Measurements from ENCODE around the gene JMJD8.

Gene JMJD8

DNA sequence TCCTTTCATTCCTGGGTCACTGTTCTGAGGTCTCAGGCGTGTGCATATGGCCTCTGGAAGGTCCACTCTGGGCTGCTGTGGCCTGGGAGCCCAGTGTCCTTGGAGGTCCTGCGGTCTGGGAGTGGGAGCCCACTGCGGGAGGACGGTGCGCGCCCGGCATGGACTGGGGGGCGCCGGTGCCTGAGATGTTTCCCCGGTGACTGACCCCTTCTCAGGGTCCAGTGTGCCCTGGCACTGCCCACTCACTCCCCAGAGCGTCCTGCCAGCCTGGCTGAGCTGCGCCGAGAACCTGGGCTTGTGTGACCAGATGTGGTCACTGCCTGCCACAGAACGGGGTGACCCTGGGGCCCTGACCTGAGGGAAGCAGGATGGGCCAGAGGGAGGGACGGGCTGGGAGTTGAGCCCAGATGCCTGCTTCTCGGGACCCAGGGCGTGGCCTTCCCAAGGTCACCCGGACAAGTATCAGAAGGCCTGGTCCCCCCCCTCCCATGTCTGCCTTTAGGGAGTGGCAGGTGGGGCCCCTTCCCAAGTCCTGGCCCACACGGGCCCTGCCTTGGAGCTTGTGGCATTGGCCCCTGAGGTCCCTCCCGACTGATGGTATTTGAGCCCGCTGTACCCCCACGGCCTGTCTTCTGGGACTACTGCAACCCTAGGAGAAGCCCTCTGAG lies 9.8 kb downstream of the JMJD8 start:
- H3K27ac ChIP-seq (ENCODE audit: extremely low read depth, low read depth, low read length) = no peak overlapping the region
- ChIA-PET CTCF (interaction anchor here (1.4 kb wide), 1 partner anchor 10 kb away, joined by 8 read pairs; no protein-coding TSS in a partner anchor), POLR2A (interaction anchor here (1.2 to 2.6 kb wide), 5 partner anchors 8 to 16 kb away, joined by 3 to 10 read pairs (median 6); partner anchors contain the start of genes JMJD8 and WDR24)

DNA sequence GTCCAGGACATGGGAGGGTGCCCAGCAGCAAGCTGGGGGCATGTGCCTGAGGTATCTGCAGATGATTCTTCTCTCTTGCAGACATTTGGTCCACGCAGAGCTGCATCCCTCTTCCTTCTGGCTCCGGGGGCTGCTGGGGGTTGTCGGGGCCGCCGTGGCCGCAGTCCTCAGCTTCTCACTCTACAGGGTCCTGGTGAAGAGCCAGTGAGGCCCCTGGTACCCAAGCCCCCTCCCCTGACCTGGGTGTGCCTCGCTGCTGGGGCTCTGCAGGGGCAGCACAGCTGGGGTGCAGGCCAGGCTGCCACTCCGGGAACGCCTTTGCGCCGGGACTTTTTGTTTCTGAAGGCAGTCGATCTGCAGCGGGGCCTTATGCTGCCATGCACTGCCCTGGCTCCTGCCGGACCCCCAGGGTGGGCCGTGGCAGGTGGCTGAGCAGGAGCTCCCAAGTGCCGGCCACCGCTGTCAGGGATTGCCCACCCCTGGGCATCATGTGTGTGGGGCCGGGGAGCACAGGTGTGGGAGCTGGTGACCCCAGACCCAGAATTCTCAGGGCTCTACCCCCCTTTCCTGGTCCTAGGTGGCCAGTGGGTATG lies 10.6 kb downstream of the JMJD8 start:
- POLR2A ChIA-PET = interaction anchor here (1.2 to 1.3 kb wide), 2 partner anchors 8 to 17 kb away, joined by 3 read pairs; partner anchors contain the start of gene WDR24
- TF ChIP-seq, protein P1, sequence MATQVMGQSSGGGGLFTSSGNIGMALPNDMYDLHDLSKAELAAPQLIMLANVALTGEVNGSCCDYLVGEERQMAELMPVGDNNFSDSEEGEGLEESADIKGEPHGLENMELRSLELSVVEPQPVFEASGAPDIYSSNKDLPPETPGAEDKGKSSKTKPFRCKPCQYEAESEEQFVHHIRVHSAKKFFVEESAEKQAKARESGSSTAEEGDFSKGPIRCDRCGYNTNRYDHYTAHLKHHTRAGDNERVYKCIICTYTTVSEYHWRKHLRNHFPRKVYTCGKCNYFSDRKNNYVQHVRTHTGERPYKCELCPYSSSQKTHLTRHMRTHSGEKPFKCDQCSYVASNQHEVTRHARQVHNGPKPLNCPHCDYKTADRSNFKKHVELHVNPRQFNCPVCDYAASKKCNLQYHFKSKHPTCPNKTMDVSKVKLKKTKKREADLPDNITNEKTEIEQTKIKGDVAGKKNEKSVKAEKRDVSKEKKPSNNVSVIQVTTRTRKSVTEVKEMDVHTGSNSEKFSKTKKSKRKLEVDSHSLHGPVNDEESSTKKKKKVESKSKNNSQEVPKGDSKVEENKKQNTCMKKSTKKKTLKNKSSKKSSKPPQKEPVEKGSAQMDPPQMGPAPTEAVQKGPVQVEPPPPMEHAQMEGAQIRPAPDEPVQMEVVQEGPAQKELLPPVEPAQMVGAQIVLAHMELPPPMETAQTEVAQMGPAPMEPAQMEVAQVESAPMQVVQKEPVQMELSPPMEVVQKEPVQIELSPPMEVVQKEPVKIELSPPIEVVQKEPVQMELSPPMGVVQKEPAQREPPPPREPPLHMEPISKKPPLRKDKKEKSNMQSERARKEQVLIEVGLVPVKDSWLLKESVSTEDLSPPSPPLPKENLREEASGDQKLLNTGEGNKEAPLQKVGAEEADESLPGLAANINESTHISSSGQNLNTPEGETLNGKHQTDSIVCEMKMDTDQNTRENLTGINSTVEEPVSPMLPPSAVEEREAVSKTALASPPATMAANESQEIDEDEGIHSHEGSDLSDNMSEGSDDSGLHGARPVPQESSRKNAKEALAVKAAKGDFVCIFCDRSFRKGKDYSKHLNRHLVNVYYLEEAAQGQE (tag by site-specific recombination; IDR thresholded peaks at IDR 0.05) = no peak
- TF ChIP-seq GLIS2 (tag by site-specific recombination; IDR thresholded peaks at IDR 0.05) (peak; percentile 29; the same call in 1 of the 2 replicates), ZIC2 (tag by site-specific recombination; IDR thresholded peaks at IDR 0.05) (0 out of 2 replicates have a peak, but pooled peaks have one; percentile 32)
- CTCF ChIA-PET = no interaction called here

More for the DNA sequence above, 9.8 kb downstream of the JMJD8 start:
- TF ChIP-seq, protein P2, sequence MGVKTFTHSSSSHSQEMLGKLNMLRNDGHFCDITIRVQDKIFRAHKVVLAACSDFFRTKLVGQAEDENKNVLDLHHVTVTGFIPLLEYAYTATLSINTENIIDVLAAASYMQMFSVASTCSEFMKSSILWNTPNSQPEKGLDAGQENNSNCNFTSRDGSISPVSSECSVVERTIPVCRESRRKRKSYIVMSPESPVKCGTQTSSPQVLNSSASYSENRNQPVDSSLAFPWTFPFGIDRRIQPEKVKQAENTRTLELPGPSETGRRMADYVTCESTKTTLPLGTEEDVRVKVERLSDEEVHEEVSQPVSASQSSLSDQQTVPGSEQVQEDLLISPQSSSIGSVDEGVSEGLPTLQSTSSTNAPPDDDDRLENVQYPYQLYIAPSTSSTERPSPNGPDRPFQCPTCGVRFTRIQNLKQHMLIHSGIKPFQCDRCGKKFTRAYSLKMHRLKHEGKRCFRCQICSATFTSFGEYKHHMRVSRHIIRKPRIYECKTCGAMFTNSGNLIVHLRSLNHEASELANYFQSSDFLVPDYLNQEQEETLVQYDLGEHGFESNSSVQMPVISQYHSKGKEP (tag by site-specific recombination; IDR thresholded peaks at IDR 0.05) = no peak
- TF ChIP-seq ZNF266 (tag by site-specific recombination; IDR thresholded peaks at IDR 0.05; ENCODE audit: low read depth) (no peak), ZNF2 (tag by site-specific recombination; IDR thresholded peaks at IDR 0.05) (no peak), BCL11B (tag by site-specific recombination; IDR thresholded peaks at IDR 0.05; ENCODE audit: low read depth) (peak; percentile 78), ZIC2 (tag by site-specific recombination; IDR thresholded peaks at IDR 0.05) (no peak), IKZF3 (tag by site-specific recombination; IDR thresholded peaks at IDR 0.05) (no peak), ZNF10 (tag by site-specific recombination; IDR thresholded peaks at IDR 0.05) (no peak), ZNF843 (tag by site-specific recombination; IDR thresholded peaks at IDR 0.05) (no peak), ZFP37 (tag by site-specific recombination; IDR thresholded peaks at IDR 0.05) (no peak), TCF7L2 (IDR thresholded peaks at IDR 0.05; ENCODE audit: borderline replicate concordance, low read depth, low read length) (no peak), MEIS1 (CRISPR knock-in tag; IDR thresholded peaks at IDR 0.05; ENCODE audit: borderline replicate concordance) (no peak)
- TF ChIP-seq, protein P3, sequence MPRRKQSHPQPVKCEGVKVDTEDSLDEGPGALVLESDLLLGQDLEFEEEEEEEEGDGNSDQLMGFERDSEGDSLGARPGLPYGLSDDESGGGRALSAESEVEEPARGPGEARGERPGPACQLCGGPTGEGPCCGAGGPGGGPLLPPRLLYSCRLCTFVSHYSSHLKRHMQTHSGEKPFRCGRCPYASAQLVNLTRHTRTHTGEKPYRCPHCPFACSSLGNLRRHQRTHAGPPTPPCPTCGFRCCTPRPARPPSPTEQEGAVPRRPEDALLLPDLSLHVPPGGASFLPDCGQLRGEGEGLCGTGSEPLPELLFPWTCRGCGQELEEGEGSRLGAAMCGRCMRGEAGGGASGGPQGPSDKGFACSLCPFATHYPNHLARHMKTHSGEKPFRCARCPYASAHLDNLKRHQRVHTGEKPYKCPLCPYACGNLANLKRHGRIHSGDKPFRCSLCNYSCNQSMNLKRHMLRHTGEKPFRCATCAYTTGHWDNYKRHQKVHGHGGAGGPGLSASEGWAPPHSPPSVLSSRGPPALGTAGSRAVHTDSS (tag by site-specific recombination; IDR thresholded peaks at IDR 0.05) = no peak
- TF ChIP-seq, protein P4, sequence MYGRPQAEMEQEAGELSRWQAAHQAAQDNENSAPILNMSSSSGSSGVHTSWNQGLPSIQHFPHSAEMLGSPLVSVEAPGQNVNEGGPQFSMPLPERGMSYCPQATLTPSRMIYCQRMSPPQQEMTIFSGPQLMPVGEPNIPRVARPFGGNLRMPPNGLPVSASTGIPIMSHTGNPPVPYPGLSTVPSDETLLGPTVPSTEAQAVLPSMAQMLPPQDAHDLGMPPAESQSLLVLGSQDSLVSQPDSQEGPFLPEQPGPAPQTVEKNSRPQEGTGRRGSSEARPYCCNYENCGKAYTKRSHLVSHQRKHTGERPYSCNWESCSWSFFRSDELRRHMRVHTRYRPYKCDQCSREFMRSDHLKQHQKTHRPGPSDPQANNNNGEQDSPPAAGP (tag by site-specific recombination; IDR thresholded peaks at IDR 0.05) = no peak; the same call in 1 of the 2 replicates
- TF ChIP-seq, protein P5, sequence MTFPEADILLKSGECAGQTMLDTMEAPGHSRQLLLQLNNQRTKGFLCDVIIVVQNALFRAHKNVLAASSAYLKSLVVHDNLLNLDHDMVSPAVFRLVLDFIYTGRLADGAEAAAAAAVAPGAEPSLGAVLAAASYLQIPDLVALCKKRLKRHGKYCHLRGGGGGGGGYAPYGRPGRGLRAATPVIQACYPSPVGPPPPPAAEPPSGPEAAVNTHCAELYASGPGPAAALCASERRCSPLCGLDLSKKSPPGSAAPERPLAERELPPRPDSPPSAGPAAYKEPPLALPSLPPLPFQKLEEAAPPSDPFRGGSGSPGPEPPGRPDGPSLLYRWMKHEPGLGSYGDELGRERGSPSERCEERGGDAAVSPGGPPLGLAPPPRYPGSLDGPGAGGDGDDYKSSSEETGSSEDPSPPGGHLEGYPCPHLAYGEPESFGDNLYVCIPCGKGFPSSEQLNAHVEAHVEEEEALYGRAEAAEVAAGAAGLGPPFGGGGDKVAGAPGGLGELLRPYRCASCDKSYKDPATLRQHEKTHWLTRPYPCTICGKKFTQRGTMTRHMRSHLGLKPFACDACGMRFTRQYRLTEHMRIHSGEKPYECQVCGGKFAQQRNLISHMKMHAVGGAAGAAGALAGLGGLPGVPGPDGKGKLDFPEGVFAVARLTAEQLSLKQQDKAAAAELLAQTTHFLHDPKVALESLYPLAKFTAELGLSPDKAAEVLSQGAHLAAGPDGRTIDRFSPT (tag by site-specific recombination; IDR thresholded peaks at IDR 0.05) = peak; percentile 60
- TF ChIP-seq, protein P6, sequence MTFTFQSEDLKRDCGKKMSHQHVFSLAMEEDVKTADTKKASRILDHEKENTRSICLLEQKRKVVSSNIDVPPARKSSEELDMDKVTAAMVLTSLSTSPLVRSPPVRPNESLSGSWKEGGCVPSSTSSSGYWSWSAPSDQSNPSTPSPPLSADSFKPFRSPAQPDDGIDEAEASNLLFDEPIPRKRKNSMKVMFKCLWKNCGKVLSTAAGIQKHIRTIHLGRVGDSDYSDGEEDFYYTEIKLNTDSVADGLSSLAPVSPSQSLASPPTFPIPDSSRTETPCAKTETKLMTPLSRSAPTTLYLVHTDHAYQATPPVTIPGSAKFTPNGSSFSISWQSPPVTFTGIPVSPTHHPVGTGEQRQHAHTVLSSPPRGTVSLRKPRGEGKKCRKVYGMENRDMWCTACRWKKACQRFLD (tag by site-specific recombination; IDR thresholded peaks at IDR 0.05) = no peak
- Histone ChIP-seq H3K4me1 (ENCODE audit: control insufficient read depth, insufficient read depth, low read length) (peaks cover 5% of the 10 kb centered on the region; the same call in 1 of the 2 replicates), H3K36me3 (ENCODE audit: control insufficient read depth in 2 of 2, insufficient read depth in 1 of 2, low read length in 2 of 2) (peaks cover 0 to 58% of the 10 kb centered on the region in 2 experiments; a peak in 1 of 3 replicates), H3K9me3 (ENCODE audit: control insufficient read depth, insufficient read depth, low read depth, low read length) (no peaks in the 10 kb centered on the region), H3K4me3 (ENCODE audit: low read depth, low read length) (no peak overlapping the region)

More for the DNA sequence above, 10.6 kb downstream of the JMJD8 start:
- no peak overlapping the region for H3K4me3 ChIP-seq (ENCODE audit: low read depth, low read length)
- no peak overlapping the region for H3K27ac ChIP-seq (ENCODE audit: extremely low read depth, low read depth, low read length)
- no peaks in the 10 kb centered on the region for H3K4me1 ChIP-seq (ENCODE audit: control insufficient read depth, insufficient read depth, low read length)
- H3K36me3 ChIP-seq (ENCODE audit: control insufficient read depth in 2 of 2, insufficient read depth in 1 of 2, low read length in 2 of 2) = peaks cover 0 to 65% of the 10 kb centered on the region in 2 experiments; a peak in 1 of 3 replicates
- no peaks in the 10 kb centered on the region for H3K9me3 ChIP-seq (ENCODE audit: control insufficient read depth, insufficient read depth, low read depth, low read length)

Data from HEK293 (cell line).